ENCODE results near the gene C16orf95. TPM values are rescaled to one million over a fixed set of nuclear protein-coding genes. Genes with fewer than 3 reads are reported as not detected.
A peak's percentile ranks its signal among the peaks of the same experiment; 100 is the strongest.

C16orf95 gene
- total RNA-seq, 1 donor from 2014 or later = 2.0 TPM

DNA sequence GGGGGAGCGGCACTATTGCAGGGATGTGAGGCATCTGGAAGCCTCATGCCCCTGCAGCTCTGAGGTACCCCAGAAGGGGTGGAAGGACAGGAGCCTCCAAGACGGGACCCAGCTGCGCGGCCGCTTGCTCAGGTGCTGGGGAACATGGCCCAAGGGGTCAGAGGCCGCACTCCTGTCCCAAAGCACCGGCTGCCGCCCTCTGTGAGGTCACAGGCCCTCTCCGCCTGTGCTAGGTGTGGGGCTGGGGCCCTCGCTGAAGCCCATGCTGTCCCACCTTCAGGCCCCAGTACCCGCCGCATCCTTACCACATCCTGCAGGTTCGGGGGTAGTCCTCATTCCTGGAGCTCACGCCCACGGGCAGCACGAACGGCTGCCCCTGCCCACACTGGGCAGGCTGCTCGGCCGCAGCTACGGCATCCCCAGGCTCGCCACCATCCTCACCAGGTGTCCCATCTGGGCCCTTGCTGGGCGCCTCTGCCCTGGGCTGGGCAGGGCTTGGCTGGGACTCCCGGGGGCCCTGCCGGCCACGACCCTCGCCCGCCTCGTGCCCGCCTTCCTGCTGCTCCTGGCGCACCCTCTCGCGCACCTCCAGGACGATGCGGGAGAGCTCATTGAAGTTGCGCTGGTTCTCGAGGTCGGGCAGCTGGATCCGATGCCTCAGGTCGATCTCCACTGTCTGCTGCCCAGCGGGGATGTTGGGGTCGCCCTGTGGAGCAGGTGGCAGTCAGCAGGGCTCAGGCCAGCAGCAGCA is 16.6 kb upstream of the C16orf95 start:
- DNase-seq (ENCODE audit: low read depth in 2 of 2) = no peak

- DNase-seq (ENCODE audit: low read depth in 2 of 2) = no peak
These were observed 15.9 kb upstream of the C16orf95 start for GRCh38 chr16:87333101-87333500.

DNA sequence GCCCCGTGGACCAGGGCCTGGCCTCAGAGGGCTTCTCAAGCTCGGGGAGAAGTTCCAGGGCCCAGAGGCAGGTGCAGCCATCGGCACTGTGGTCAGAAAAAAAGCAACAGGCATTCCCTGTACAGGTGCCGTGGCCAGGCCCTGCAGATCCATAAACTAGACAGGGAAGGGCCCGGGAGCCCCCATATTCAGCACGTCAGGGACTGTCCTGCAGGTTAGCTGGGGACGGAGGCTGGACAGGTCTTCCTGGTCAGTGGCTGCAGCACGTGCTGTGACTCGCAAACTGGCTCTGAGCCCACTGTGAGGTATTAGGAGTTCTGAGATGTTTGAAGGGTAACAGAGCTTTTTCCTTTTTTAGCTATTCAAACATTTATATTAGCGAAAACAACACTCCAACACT is 15.0 kb upstream of the C16orf95 start:
- DNase-seq (ENCODE audit: low read depth in 2 of 2) = peak in 1 of 2 donors; percentile 63

- DNase-seq (ENCODE audit: low read depth in 2 of 2) = no peak
These were observed 14.1 kb upstream of the C16orf95 start for GRCh38 chr16:87331241-87331801.

DNA sequence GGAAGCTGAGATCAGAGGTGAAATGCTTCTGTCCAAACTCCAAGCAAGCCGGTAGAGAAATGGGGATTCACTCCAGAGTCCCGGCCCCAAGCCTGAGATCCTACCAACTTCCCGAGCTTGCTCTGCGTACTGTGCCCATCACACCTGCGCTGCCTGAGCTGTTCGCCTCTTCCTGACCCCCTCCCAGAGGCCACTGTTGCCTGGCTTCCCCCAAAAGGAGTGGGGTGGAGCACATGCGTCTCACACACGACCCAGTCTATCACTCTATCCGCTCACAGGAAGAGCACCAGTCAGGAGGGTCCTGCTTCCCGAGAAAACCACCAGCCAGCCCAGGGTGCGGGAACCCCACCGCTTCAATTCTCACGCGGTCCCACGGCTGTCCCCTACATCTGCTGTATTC is 13.5 kb upstream of the C16orf95 start:
- DNase-seq (ENCODE audit: low read depth in 2 of 2) = no peak

DNA sequence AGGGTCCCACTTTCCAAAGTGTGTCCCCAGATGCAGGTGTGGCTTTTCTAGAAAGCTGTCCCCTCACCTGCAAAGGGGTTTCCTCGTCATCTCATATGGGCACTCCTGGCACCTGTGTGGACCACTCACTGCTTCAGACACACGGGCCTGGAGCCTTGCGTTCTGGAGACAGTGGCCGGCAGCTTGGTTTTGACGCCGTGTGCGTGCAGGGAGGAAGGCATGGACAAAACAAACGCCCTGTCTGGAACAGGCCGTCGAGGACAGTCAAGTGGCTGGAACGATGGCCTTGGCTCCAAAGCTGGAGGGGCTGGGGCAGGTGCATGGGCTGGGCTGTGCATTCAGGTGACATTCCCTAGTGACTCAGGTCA is 13.0 kb upstream of the C16orf95 start:
- no peak for DNase-seq (ENCODE audit: low read depth in 2 of 2)

GRCh38 chr16:87329436-87330256 is 12.5 kb upstream of the C16orf95 start:
- no peak for DNase-seq (ENCODE audit: low read depth in 2 of 2)

- DNase-seq (ENCODE audit: low read depth in 2 of 2) = no peak
These were observed 11.7 kb upstream of the C16orf95 start for GRCh38 chr16:87328846-87329245.

- no peak for DNase-seq (ENCODE audit: low read depth in 2 of 2)
These were observed 10.8 kb upstream of the C16orf95 start for GRCh38 chr16:87327798-87328495.

DNA sequence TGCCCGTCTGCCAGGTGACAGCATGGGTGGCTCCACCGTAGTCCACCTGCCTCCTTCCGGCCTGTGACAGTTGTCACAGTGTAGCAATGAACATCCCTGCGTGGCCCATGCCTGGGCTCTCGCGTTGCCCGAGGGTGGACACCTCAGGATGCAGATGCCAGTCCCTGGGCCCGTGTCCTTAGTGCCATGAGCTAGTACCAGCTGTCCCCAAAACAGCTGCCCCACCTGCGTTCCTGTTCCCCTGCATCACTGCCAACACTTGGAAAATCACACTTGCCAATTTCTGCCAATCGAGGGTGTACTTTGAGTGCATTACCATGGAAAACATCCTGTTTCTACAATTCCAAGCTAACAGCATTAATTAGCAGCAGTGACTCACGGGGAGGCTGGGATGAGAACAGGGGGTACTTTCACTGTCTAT is 9.0 kb upstream of the C16orf95 start:
- peak in 1 of 2 donors; percentile 41 for DNase-seq (ENCODE audit: low read depth in 2 of 2)

GRCh38 chr16:87325423-87325858 is 8.2 kb upstream of the C16orf95 start:
- DNase-seq (ENCODE audit: low read depth in 2 of 2) = no peak

DNA sequence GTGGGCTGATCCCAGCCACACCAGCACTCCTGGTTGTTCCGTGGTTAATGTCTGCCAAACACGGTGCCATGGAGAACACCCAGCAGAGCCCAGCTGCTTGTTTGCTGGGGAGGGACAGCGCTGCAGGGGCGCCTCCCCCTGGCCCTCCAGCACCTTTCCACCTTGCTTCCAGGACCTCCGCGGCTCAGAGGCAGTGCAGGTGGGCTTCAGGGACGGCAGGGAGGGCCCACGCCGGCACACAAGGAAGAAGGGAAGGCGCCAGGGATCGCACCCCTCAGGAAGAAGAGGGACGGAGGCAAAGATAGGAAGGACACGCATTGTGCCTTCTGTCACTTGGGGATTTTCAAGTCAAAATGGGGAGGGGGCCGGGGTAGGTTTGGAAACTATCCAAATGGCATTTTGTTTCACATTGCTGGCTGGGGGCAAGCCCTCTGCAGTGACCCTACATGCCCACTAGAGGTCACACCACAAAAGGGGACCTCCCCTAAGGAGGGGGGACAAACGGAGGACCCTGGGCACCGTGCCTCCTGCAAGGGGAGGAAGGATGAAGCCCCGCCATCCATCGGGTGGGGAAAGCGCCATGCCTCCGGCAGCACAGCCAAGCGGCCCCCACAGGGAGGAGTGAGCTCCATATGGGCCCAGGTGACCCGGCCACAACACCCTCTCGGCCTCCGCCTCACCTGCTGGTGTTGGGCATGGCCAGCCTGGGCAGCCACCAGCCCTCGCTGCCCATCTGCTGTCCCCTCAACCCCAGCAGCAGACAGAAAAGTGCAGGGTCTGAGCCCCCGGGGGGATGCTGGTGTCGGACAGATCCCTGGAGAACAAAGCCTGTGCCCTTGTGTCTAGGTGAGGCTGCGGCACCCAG is 7.5 kb upstream of the C16orf95 start:
- peak; percentile 43 to 56 for DNase-seq (ENCODE audit: low read depth in 2 of 2)

DNA sequence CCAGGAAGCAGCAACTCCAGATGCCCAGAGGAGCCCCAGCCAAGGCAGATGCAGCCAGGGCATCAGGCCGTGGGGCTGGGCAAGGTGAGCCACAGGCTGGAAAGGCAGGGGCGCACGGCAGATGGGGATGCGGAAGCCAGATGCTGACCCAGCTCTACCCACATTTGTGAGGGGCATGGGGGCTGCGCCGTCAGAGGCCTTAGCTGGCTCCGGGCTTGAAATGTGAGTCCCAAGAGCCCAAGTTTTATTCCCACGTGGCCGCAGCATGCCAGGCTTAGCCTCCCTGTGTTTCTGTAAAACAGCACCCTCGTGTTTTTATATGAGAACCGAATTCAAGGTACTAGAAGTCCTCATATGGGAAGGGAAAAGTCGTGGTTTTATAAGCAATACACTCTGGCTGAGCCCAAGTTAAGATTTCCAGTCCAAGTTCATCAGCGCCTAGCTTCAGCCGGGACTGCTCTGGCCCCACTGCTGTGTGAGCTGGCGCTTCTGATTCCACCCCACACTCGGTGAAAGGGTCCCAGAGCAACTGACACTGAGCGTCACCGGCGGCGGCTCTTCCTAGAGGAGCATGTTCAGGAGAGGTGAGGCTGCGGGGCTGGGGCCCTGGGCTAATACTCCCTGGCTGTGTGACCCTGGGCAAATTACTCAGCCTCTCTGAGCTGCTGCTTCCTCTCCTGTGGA is 6.7 kb upstream of the C16orf95 start:
- no peak for DNase-seq (ENCODE audit: low read depth in 2 of 2)

DNA sequence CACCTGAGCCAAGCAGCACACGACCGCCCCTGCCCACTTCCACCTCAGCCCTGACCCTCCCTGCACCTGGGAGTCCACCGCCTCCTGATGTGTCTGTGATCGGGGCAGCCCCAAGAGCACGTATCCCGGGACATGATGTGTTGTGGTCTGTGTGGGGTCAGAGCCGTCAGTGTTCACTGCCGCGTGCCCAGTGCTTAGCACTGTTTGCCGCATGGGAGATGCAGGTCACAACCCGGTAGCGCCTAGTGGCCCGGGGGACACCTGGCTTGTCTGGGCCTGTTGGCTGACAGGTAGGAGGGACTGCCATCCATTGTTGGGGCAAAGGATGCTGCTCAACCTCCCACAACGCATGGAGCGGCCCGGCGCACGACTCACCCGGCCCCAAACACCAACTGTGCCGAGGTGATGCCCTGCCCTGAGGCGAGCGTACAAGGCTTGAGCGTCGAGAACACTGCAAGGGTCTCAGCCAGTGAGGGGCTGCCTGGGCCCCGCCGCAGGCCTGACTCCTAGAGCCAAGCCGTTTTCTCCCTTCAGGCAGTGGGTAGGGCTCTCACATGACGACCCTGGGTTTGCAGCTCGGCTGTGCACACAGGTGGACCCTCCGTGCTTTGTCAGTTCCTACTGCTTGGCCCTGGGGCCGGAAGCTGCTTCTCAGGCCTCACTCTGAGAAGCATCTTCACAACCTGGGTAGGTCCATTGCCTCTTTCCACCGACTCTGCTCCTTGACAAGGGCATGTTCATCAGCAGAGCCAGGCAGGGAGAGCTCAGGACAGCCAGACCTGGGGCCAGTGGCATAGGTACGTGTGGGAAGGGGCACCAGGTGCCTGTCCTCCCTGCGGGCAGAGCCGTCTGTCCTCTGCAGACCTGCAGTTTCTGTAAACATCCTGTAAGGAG is 5.9 kb upstream of the C16orf95 start:
- DNase-seq (ENCODE audit: low read depth in 2 of 2) = no peak

DNA sequence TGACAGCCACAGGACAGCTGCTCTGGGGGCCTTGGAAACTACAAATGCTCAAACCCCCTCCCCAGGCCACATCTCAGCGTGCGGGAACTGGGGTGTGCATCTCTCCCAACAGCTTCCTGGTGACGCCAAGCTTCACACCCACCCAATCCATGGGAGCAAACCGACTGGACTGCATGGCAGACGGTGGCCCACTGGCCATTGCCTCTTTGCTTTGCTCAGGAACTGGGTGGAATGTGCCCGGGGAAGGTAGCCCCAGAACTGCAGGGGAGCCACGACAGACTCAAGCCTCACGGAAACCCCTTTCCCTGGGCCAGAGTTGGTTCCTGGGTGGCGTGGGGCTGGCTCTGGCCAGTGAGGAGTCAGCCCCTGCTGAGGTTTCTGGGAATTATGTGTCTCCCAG is 5.2 kb upstream of the C16orf95 start:
- DNase-seq (ENCODE audit: low read depth in 2 of 2) = no peak

DNA sequence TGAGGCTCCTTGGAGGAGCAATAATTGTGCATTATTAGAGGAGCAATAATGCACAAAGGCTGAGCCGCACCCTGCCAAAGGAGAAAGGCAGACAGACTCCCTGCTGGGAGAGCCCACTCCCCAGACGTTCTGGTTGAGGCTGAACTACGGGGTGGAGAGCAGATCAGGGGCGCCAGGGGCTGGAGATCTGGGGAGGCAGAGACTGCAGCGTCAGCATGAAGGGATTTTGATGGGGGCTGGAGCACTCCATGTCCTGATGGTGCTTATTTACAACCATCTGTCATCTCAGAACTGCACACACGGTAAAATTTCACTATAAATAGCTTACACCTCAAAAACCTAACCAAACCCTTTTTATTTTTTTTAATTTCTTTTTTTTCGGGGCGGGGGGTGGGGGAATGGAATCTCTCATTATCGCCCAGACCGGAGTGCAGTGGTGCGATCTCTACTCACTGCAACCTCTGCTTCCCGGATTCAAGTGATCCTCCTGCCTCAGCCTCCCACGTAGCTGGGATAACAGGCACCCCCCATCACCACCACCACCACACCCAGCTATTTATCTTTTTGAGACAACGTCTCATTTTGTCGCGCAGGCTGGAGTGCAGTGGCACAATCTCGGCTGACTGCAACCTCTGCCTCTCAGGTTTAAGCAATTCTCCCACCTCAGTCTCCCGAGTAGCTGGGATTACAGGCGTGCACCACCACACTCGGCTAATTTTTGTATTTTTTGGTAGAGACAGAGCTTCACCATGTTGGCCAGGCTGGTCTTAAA is 4.3 kb upstream of the C16orf95 start:
- no peak for DNase-seq (ENCODE audit: low read depth in 2 of 2)

GRCh38 chr16:87320510-87321227 is 3.5 kb upstream of the C16orf95 start:
- DNase-seq (ENCODE audit: low read depth in 2 of 2) = no peak

DNA sequence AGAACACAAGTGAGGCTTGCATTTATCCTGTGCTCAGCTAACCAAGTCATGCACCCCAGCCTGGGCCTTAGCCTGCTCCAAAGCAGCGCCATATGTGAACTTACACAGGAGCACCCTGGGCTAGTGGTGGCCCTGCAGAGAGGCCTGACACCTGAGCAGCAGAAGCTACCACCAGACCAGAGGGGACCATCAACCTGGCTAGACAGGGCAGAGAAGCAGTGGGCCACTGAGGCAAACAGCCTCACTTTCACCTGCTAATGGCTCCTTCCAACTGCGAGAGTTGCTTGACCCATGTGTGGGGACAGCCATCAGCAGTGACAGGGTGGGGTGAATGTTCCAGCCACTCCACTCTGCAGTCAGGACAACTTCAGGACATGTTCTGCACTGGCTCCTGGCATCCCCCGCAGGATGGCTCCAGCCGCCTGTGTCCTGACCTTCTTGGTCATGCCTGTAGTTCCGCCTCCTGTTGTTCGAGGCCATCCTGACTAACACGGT is 2.9 kb upstream of the C16orf95 start:
- peak in 1 of 2 donors; percentile 76 for DNase-seq (ENCODE audit: low read depth in 2 of 2)
